Measurements from ENCODE around the gene GJB2. TPM values are rescaled to one million over a fixed set of nuclear protein-coding genes. Genes with fewer than 3 reads are reported as not detected.

GJB2 gene
- total and polyA plus RNA-seq, 2 of the 4 experiments (the other 2 are of a cell fraction): under 0.01 to 0.17 TPM

GRCh38 chr13:20192158-20192835, 441 bp downstream of the GJB2 start:
- DNase-seq (no peak), ATAC-seq (ENCODE audit: low read depth) (peak; percentile 11; the same call in 1 of the 2 replicates)
- Histone ChIP-seq H3K27me3 (ENCODE audit: control insufficient read depth, insufficient read depth, low read length) (peaks cover 57% of the 10 kb centered on the region), H3K79me1 (ENCODE audit: low read depth in 1 of 2, low read length in 2 of 2) (no peaks in the 10 kb centered on the region), H4K91ac (ENCODE audit: insufficient read depth, low read depth, low read length) (no peak overlapping the region), H2AFZ (replicated peaks; ENCODE audit: low read length, poor library complexity) (peak overlapping the region; percentile 81), H2AK5ac (ENCODE audit: low read depth, low read length) (peak overlapping the region; percentile 13; the same call in 1 of the 2 replicates), H2BK20ac (ENCODE audit: low read depth, low read length) (no peak overlapping the region), H3K14ac (replicated peaks; ENCODE audit: low read depth, low read length) (no peak overlapping the region), H4K20me1 (ENCODE audit: insufficient read depth, low read length) (no peaks in the 10 kb centered on the region), H3K4me3 (ENCODE audit: insufficient read depth, low read depth, low read length) (peak overlapping the region; percentile 48), H2BK15ac (ENCODE audit: low read depth, low read length) (no peak overlapping the region), H2BK5ac (ENCODE audit: low read depth, low read length, poor library complexity, severe bottlenecking) (no peak overlapping the region), H3K18ac (ENCODE audit: low read depth, low read length) (no peak overlapping the region), H3K4ac (ENCODE audit: low read depth, low read length) (no peak overlapping the region), H2BK120ac (ENCODE audit: low read depth, low read length) (no peak overlapping the region), H3K9me1 (ENCODE audit: insufficient read depth, low read length) (0 out of 2 replicates have a peak, but pooled peaks cover 2% of the 10 kb centered on the region), H3K4me2 (ENCODE audit: low read depth, low read length) (peak overlapping the region; percentile 91), H3K9ac (ENCODE audit: low read depth, low read length) (no peak overlapping the region), H3K56ac (ENCODE audit: extremely low read depth, insufficient read depth, low read length) (no peak overlapping the region), H3K27ac (ENCODE audit: insufficient read depth, low read length) (no peak overlapping the region), H4K5ac (ENCODE audit: low read depth, low read length) (no peak overlapping the region), H3K36me3 (ENCODE audit: control insufficient read depth, insufficient read depth, low read length) (no peaks in the 10 kb centered on the region), H2AK9ac (replicated peaks; ENCODE audit: low read depth, low read length, poor library complexity) (peak overlapping the region; percentile 51), H3K4me1 (ENCODE audit: control insufficient read depth, insufficient read depth, low read length) (peaks cover 6% of the 10 kb centered on the region), H3K9me3 (ENCODE audit: control insufficient read depth, insufficient read depth, low read length) (peaks cover 2% of the 10 kb centered on the region; the same call in 1 of the 2 replicates), H3K23ac (ENCODE audit: low read depth, low read length) (no peak overlapping the region), H4K8ac (ENCODE audit: low read depth in 2 of 2, low read length in 2 of 2) (no peak overlapping the region)
- dilution Hi-C loops (cut with HindIII; ENCODE audit: low sequenced_read_pairs, unreplicated experiment): loop anchor here (10.0 to 25.0 kb wide), 2 partner anchors 295 to 653 kb away; no protein-coding TSS in a partner anchor
- WGBS, 2 experiments (ENCODE audit: extremely low coverage in 2 of 2, insufficient read length in 1 of 2): 4% methylated on average over 24 of the region's 73 CpGs; no CpG with 5 or more reads in 1 of the 2 experiments
- in situ Hi-C loops (cut with MboI; ENCODE audit: low sequenced_read_pairs): loop anchor here (25.0 kb wide), 3 partner anchors 520 to 1295 kb away; partner anchors contain the start of gene IL17D
- TF ChIP-seq CEBPB (IDR thresholded peaks at IDR 0.05; ENCODE audit: low read depth, low read length) (no peak), FOS (IDR thresholded peaks at IDR 0.05; ENCODE audit: low read depth, low read length) (no peak), RCOR1 (IDR thresholded peaks at IDR 0.05; ENCODE audit: insufficient replicate concordance, low read length) (no peak), MXI1 (IDR thresholded peaks at IDR 0.05; ENCODE audit: borderline replicate concordance, low read depth, low read length) (no peak), NFE2L2 (IDR thresholded peaks at IDR 0.05; ENCODE audit: low read depth, low read length) (no peak), BHLHE40 (IDR thresholded peaks at IDR 0.05; ENCODE audit: low read depth, low read length) (no peak), POLR2A (IDR thresholded peaks at IDR 0.05; ENCODE audit: low read depth, low read length) (no peak), MAFK (IDR thresholded peaks at IDR 0.05; ENCODE audit: low read depth, low read length) (no peak), CHD1 (IDR thresholded peaks at IDR 0.05; ENCODE audit: low read depth, low read length) (no peak), MAZ (IDR thresholded peaks at IDR 0.05; ENCODE audit: borderline replicate concordance, low read depth, low read length) (no peak), CTCF (conservative IDR thresholded peaks at IDR 0.05; ENCODE audit: low read depth, low read length) (no peak), RAD21 (IDR thresholded peaks at IDR 0.05; ENCODE audit: low read length) (no peak)
- BruUV-seq (replicated peaks): no TSS peak
- ChIA-PET CTCF (interaction anchor here (0.6 kb wide), 1 partner anchor 1424 kb away, joined by 3 read pairs; no protein-coding TSS in a partner anchor), POLR2A (ENCODE audit: unreplicated experiment) (no interaction called here)
- intact Hi-C loops (cut with micrococcal nuclease): loop anchor here (10.0 kb wide), 1 partner anchor 633 kb away; no protein-coding TSS in a partner anchor
